GM19351 (cell line): ENCODE results near the gene HSPB1.
"Not testable (repeated sequence)": the region's sequence is repeated elsewhere in the genome, so short reads cannot be mapped to it uniquely, and the experiment has no call there.

ENCODE experiments used
- ATAC-seq: cut with Tn5 transposase; IDR thresholded peaks from one replicate; pipeline ENCODE4 v1.9.1; 2021; ENCODE audit warnings: mild to moderate bottlenecking, moderate library complexity; ENCODE audit not compliant: unreplicated experiment

HSPB1 gene

GRCh38 chr7:76281006-76281705, 21.3 kb upstream of the HSPB1 start:
- no peak for ATAC-seq

- ATAC-seq, result no peak
Observed at GRCh38 chr7:76281706-76282343, 20.6 kb upstream of the HSPB1 start.

DNA sequence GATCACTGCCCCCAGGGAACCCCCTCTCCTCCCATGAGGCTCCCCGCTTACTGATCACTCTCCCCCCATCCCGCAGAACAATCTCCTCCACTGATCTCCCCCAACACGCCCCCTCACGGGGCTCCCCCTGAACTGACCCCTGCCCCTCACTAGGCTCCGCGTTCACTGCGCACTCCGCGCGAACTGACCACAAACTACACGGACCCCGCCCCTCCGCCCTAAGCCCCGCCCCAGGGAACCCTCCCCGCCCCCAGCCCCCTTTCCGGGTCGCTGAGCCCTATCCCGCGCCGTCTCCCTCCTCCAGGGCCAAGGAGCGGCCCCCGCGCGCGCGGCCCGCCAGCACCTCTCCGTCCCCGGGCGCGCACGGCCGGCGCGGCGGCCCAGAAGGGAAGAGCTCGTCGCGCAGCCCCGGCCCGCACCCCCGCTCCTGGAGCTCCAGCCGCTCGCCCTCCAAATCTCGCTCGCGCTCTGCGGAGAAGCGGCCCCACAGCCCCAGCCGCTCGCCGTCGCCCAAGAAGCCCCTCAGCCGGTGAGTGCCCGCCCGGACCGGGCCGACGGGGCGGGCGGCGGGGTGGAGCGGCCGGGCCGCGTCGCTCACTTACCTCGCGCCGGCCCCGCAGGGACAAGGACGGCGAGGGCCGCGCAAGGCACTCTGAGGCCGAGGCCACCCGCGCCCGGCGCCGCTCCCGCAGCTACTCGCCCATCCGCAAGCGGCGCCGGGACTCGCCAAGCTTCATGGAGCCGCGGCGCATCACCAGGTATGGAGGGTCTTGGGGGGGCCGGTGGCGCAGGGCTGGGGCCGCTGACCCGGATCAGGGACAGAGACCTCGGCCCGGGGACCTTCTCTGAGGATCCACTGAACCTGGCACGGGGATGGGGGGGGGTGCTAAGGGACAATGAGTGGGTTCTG, 19.9 kb upstream of the HSPB1 start:
- ATAC-seq, result no peak

- ATAC-seq, result no peak
Observed at GRCh38 chr7:76283254-76284159, 19.0 kb upstream of the HSPB1 start.

- no peak for ATAC-seq
Observed at GRCh38 chr7:76285604-76286374, 16.7 kb upstream of the HSPB1 start.

GRCh38 chr7:76286842-76287403, 15.6 kb upstream of the HSPB1 start:
- no peak for ATAC-seq

GRCh38 chr7:76290847-76291350, 11.6 kb upstream of the HSPB1 start:
- not testable (repeated sequence) for ATAC-seq

- peak; percentile 83 for ATAC-seq
Observed at GRCh38 chr7:76291351-76292212, 10.9 kb upstream of the HSPB1 start.

DNA sequence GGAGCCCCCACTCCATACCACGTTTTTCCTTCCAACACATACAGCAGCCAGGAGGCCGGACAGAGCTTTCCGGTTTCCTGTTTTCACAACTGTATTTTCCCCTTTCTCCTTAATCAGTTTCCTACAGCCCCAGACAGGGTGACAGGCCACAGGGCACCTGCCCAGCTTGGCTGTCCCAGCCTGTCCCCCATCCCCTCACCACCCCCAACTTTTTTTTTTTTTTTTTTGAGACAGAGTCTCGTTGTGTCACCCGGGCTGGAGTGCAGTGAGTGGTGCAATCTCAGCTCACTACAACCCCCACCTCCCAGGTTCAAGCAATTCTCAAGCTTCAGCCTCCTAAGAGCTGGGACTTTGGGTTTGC, 10.3 kb upstream of the HSPB1 start:
- ATAC-seq, result no peak

- ATAC-seq, result not testable (repeated sequence)
Observed at GRCh38 chr7:76292911-76293310, 9.6 kb upstream of the HSPB1 start.

DNA sequence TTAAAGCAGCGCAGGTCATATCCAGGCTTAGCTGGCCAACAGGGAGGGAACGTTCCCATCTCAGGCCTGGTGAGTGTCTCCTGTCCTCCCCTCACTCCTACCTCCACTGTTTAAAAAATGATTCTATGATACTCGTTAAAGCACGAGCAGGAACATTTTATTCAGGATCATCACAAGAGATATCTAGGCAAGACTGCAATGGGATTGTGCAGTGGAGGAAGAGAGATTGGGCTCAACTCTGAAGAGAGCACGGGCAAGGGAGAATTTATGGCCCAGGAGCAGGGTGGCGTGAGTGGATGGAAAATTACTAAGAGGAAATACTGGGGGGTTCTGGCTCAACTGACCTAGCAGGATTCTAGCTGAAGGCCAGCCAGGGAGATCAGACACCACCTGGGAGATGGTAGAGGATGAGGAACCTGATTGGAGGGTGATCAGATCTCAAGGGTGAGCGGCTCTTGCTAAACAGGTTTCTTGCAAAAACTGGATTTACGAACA, 9.0 kb upstream of the HSPB1 start:
- ATAC-seq, result no peak

GRCh38 chr7:76294344-76295024, 8.0 kb upstream of the HSPB1 start:
- ATAC-seq, result no peak

- no peak for ATAC-seq
Observed at GRCh38 chr7:76296743-76297740, 5.4 kb upstream of the HSPB1 start.

DNA sequence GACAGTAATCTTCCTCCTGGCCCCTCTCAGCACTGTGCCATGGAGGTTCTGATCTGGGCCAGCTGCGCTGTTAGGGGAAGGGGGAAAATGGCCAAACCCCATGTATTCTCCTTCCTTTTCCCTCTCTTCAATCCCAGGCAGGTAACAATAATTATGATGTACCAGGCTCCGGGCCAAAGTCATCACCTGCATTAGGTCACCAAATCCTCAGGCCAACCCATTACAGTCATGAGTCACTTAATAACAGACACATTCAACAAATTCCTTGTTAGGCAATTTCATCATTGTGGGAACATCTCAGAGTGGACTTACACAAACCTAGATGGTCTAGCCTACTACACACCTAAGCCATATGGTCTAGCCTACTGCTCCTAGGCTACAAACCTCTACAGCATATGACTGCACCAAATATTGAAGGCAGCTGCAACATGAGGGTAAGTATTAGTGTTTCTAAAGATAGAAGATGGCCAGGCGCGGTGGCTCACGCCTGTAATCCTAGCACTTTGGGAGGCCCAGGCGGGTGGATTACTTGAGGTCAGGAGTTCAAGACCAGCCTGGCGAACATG, 2.2 kb upstream of the HSPB1 start:
- ATAC-seq, result no peak

DNA sequence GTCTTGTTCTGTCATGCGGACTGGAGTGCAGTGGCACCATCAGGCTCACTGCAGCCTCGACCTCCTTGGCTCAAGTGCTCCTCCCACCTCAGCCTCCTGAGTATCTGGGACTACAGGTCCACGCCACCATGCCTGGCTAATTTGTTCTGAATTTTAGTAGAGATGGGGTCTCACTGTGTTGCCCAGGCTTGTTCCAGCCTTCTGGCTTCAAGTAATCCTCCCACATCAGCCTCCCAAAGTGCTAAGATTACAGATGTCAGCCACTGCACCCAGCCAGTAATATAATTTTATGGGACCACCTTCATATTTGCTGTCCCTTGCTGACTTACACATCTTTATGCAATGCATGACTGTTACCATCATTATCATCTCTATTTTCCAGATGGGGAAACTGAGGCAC, 1.5 kb upstream of the HSPB1 start:
- ATAC-seq, result no peak
